Cardiac fibroblast (primary cell): Measurements from ENCODE around the gene RIPOR3.

Experiments
- DNase-seq, 2 donors: peaks; one replicate each; pipeline versions ENCODE4 v3.0.0 to v3.0.0-alpha.2; 2010; ENCODE audit warnings: low read depth in 2 of 2
- H3K4me3 ChIP-seq, 2 donors: replicated peaks in 1 of 2; 1 replicate in 1 of 2; 2 replicates in 1 of 2; pipeline ENCODE4 v1.5.1; 2011; ENCODE audit warnings: low read depth in 2 of 2, low read length in 2 of 2, mild to moderate bottlenecking in 2 of 2, moderate library complexity in 1 of 2
- TF ChIP-seq, protein P1 (sequence below): IDR thresholded peaks from one replicate; pipeline ENCODE4 v1.5.1; 2011; ENCODE audit warnings: low read depth, mild to moderate bottlenecking, low read length, inconsistent platforms

RIPOR3 gene

DNA sequence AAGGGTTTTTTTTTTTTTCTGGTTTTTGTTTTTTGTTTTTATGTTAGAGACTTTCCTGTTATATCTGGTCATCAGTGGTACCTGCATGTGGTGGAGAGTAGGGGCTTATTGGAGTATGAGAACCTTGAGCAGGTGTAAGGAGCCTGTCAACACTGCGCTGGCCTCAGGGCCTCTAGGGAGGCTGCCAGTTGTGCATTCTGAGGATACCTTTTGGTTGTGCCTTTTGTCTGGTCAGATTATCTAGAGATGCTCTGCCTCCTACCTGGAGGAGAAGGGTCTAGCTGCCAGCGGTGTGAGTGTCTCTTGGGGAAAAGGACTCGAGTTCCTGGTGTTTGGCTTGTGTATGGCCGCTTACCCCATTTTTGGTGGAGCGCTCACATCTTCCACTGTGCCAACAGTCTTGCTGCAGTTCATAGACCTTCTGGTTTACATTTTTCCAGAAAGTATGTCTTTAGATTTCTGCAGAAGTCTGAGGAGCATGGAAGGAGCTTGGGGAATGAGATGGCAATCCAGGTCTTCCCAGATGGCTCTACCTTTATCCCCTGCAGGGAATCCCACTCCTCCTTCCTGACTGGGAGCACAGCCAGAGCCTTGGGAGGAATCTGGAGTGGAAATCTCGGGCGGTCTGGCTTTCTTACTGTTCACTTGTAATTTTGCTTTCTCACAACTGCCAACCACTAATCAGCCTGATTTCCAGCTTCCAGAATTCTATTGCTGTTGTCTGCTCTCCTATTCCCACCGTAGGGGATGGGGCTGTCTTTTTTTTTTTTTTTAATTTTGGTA, 131.3 kb downstream of the RIPOR3 start:
- DNase-seq, result no peak
- TF ChIP-seq, protein P1, sequence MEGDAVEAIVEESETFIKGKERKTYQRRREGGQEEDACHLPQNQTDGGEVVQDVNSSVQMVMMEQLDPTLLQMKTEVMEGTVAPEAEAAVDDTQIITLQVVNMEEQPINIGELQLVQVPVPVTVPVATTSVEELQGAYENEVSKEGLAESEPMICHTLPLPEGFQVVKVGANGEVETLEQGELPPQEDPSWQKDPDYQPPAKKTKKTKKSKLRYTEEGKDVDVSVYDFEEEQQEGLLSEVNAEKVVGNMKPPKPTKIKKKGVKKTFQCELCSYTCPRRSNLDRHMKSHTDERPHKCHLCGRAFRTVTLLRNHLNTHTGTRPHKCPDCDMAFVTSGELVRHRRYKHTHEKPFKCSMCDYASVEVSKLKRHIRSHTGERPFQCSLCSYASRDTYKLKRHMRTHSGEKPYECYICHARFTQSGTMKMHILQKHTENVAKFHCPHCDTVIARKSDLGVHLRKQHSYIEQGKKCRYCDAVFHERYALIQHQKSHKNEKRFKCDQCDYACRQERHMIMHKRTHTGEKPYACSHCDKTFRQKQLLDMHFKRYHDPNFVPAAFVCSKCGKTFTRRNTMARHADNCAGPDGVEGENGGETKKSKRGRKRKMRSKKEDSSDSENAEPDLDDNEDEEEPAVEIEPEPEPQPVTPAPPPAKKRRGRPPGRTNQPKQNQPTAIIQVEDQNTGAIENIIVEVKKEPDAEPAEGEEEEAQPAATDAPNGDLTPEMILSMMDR, result no peak
- no peak overlapping the region for H3K4me3 ChIP-seq

DNA sequence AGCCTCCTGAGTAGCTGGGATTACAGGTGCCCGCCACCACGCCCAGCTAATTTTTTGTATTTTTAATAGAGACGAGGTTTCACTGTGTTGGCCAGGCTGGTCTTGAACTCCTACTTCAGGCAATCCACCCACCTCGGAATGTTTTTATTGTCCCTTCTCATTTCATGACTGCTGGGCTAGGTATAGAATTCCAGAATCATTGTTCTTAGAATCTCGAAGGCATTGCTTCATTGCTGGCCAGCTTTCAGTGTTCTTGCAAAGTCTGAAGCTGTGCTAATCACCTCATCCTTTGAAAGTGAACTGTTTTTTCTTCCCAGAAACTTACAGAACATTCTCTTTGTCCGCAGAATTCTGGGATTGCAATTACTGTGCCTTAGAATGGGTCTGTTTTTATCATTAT, 132.2 kb downstream of the RIPOR3 start:
- DNase-seq, result peak; percentile 30 to 38
- TF ChIP-seq, protein P1, result no peak
- no peak overlapping the region for H3K4me3 ChIP-seq

DNA sequence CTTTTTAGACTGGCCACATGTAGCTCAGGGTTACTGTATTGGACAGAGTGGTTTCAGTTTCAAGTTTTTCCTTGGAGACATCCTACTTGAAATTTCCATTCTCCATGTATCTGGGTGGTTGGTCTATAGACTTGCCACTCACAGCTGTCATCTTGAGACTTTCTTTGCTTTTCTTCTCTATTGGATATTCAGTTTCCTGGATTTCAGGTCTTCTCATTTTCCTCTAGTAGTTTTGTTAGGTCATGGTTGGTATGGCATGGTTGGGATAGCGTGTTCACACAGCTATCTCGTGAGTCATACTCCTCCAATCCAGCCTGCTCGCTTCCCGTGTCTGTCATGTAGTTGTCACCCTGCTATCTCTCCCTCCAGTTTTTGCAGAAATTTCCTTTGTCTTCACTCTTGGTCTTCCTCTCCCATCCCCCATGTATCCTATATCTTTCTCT, 132.8 kb downstream of the RIPOR3 start:
- DNase-seq, result peak; percentile 73 to 85
- TF ChIP-seq, protein P1, result no peak
- H3K4me3 ChIP-seq, result no peak overlapping the region

DNA sequence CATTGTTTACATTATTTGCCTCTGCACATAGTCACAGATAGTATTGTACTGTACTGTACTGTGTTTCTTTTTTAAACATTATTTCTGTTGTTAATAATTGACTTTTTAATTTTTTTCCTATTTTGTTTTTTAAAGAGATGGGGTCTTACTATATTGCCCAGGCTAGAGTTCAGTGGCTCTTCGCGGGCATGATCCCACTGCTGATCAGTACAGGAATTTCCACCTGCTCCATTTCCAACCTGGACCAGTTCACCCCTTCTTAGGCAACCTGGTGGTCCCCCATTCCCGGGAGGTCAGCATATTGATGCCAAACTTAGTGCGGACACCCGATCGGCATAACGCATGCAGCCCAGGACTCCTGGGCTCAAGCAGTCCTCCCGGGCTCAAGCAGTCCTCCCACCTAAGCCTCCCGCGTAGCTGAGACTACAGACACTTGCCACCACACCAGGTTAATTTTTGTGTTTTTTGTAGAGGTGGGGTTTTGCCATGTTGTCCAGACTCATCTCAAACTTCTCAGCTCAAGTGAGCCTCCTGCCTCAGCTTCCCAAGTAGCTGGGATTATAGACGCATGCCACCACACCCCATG, 133.7 kb downstream of the RIPOR3 start:
- TF ChIP-seq, protein P1, result no peak
- DNase-seq, result no peak
- H3K4me3 ChIP-seq, result no peak overlapping the region

DNA sequence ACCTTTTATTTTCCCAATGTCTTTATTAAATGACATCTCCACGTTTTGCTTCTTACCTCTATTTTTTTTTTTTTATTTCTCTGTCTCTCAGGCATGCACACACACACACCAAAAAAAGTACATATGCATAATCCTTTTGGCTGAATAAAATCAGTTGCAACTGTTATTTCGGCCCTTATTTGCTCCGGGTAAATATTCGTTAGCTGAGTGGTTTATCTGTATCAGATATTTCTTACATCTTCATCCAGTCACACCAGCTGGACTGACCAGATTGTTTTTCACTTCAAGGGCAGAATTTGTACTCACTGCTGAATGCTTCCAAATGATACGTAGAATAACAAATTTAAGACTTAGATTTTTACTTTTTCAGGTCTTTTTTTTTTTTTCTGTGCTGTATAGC, 135.7 kb downstream of the RIPOR3 start:
- DNase-seq, result no peak
- TF ChIP-seq, protein P1, result no peak
- no peak overlapping the region for H3K4me3 ChIP-seq

DNA sequence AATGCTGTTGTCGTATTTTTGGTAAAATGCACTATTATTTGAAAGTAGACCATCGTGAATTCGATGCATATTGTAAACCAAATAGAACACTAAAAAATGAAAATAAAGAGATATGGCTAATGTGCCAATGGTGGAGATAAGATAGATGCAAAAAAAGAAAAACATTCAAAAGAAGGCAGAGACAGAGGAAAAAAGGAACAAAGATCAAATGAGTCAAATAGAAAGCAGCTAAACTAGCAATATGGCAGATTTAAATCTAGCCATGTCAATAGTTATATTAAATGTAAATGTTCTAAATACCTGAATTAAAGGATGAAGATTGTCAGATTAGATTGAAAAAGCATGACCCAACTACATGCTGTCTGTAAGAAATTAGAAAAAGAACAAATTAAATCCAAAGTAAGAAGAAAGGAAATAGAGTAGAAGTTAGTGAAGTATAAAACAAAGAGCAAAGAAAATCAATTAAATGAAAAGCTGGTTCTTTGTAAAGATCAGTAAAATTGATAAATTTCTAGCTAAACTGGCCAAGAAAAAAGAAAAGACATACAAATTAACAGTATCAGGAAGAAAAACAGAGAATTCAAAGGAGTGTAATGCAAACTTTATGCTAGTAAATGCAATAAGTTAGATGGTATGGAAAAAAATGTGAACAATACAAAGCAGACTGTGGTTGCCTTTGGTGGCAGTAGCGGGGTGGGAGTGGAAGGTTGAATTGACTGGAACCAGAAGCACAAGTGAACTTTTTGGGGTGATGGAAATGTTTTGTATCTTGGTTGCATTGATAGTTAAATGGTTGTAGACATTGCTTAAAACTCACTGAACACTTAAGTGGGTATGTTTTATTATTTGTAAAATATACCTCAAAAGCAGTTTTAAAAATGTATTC, 136.4 kb downstream of the RIPOR3 start:
- no peak for DNase-seq
- TF ChIP-seq, protein P1, result no peak
- no peak overlapping the region for H3K4me3 ChIP-seq
